ENCODE measurements around the gene GAB2.

- TF ChIP-seq TOE1 (CRISPR knock-in tag; IDR thresholded peaks at IDR 0.05): no peak
- no peak for TF ChIP-seq GPBP1L1 (CRISPR knock-in tag; IDR thresholded peaks at IDR 0.05)
- TF ChIP-seq ZNF549 (CRISPR knock-in tag; IDR thresholded peaks at IDR 0.05): no peak
- no peak for TF ChIP-seq EHMT2 (IDR thresholded peaks at IDR 0.05; ENCODE audit: borderline replicate concordance, low read depth, low read length)
- TF ChIP-seq, protein P1, sequence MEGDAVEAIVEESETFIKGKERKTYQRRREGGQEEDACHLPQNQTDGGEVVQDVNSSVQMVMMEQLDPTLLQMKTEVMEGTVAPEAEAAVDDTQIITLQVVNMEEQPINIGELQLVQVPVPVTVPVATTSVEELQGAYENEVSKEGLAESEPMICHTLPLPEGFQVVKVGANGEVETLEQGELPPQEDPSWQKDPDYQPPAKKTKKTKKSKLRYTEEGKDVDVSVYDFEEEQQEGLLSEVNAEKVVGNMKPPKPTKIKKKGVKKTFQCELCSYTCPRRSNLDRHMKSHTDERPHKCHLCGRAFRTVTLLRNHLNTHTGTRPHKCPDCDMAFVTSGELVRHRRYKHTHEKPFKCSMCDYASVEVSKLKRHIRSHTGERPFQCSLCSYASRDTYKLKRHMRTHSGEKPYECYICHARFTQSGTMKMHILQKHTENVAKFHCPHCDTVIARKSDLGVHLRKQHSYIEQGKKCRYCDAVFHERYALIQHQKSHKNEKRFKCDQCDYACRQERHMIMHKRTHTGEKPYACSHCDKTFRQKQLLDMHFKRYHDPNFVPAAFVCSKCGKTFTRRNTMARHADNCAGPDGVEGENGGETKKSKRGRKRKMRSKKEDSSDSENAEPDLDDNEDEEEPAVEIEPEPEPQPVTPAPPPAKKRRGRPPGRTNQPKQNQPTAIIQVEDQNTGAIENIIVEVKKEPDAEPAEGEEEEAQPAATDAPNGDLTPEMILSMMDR (CRISPR knock-in tag; IDR thresholded peaks at IDR 0.05): no peak
- TF ChIP-seq EZH2 (conservative IDR thresholded peaks at IDR 0.05; ENCODE audit: low read depth, low read length): no peak
- no peak for TF ChIP-seq RFX1 (IDR thresholded peaks at IDR 0.05)
- TF ChIP-seq, protein P2, sequence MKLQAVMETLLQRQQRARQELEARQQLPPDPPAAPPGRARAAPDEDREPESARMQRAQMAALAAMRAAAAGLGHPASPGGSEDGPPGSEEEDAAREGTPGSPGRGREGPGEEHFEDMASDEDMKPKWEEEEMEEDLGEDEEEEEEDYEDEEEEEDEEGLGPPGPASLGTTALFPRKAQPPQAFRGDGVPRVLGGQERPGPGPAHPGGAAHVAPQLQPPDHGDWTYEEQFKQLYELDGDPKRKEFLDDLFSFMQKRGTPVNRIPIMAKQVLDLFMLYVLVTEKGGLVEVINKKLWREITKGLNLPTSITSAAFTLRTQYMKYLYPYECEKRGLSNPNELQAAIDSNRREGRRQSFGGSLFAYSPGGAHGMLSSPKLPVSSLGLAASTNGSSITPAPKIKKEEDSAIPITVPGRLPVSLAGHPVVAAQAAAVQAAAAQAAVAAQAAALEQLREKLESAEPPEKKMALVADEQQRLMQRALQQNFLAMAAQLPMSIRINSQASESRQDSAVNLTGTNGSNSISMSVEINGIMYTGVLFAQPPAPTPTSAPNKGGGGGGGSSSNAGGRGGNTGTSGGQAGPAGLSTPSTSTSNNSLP (IDR thresholded peaks at IDR 0.05; ENCODE audit: low read depth, low read length): no peak
- TF ChIP-seq, protein P3, sequence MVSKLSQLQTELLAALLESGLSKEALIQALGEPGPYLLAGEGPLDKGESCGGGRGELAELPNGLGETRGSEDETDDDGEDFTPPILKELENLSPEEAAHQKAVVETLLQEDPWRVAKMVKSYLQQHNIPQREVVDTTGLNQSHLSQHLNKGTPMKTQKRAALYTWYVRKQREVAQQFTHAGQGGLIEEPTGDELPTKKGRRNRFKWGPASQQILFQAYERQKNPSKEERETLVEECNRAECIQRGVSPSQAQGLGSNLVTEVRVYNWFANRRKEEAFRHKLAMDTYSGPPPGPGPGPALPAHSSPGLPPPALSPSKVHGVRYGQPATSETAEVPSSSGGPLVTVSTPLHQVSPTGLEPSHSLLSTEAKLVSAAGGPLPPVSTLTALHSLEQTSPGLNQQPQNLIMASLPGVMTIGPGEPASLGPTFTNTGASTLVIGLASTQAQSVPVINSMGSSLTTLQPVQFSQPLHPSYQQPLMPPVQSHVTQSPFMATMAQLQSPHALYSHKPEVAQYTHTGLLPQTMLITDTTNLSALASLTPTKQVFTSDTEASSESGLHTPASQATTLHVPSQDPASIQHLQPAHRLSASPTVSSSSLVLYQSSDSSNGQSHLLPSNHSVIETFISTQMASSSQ (IDR thresholded peaks at IDR 0.05; ENCODE audit: low read depth): no peak
- TF ChIP-seq, protein P3 (CRISPR knock-in tag; IDR thresholded peaks at IDR 0.05; ENCODE audit: borderline replicate concordance): no peak
- TF ChIP-seq USF2 (IDR thresholded peaks at IDR 0.05; ENCODE audit: low read depth, low read length): no peak
- TF ChIP-seq USF2 (CRISPR knock-in tag; IDR thresholded peaks at IDR 0.05; ENCODE audit: borderline replicate concordance): no peak
- TF ChIP-seq ZBTB7A (CRISPR knock-in tag; IDR thresholded peaks at IDR 0.05): no peak
Observed at GRCh38 chr11:78344094-78344493, 73.5 kb downstream of the GAB2 start.
